Peyer's patch (tissue), 4 donors: ENCODE results near the gene MED14.

Source experiments
- POLR2A ChIP-seq, 2 donors: fragments of 450-650 bp; IDR thresholded peaks; one replicate each; pipeline ENCODE4 v1.5.1; 2017; ENCODE audit warnings: antibody characterized with exemption in 2 of 2, mild to moderate bottlenecking in 2 of 2, moderate library complexity in 2 of 2
- TF ChIP-seq, protein P1 (sequence below), 6 experiments: fragments of 450-650 bp in 4 of 6; fragments of 200-600 bp in 2 of 6; sonication (generic) in 1 of 6; IDR thresholded peaks; one replicate each; pipeline ENCODE4 v1.5.1; 2017 to 2019; ENCODE audit warnings: antibody characterized with exemption in 6 of 6, mild to moderate bottlenecking in 3 of 6, moderate library complexity in 1 of 6

DNA sequence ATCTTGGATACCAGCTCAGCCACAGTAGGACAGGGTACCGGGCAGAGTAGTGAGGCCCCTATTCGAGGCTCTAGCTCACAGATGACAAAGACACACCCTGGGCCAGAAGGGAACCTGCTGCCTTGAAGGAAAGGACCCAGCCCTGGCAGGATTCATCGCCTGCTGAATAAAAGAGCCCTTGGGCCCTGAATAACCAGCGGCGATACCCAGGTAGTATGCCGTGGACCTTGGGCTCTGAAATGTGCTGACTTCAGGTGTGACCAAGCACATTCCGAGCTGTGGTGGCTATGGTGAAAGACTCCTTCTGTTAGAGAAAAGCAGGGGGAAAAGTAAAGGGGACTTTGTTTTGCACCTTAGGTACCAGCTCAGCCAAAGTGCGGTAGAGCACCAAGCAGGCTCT, 14.6 kb downstream of the MED14 start:
- TF ChIP-seq, protein P1, sequence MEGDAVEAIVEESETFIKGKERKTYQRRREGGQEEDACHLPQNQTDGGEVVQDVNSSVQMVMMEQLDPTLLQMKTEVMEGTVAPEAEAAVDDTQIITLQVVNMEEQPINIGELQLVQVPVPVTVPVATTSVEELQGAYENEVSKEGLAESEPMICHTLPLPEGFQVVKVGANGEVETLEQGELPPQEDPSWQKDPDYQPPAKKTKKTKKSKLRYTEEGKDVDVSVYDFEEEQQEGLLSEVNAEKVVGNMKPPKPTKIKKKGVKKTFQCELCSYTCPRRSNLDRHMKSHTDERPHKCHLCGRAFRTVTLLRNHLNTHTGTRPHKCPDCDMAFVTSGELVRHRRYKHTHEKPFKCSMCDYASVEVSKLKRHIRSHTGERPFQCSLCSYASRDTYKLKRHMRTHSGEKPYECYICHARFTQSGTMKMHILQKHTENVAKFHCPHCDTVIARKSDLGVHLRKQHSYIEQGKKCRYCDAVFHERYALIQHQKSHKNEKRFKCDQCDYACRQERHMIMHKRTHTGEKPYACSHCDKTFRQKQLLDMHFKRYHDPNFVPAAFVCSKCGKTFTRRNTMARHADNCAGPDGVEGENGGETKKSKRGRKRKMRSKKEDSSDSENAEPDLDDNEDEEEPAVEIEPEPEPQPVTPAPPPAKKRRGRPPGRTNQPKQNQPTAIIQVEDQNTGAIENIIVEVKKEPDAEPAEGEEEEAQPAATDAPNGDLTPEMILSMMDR (IDR thresholded peaks at IDR 0.05): no peak
- TF ChIP-seq POLR2A (IDR thresholded peaks at IDR 0.05): no peak
